KOPT-K1 (cell line): Measurements from ENCODE around the gene CDK7.

Experiments used
- H3K27ac ChIP-seq: fragments of 200-600 bp; sonication (generic); 2 replicates; pipeline ENCODE4 v1.5.1; 2016; ENCODE audit warnings: antibody characterized with exemption, mild to moderate bottlenecking, low read depth, low read length; ENCODE audit not compliant: poor library complexity, severe bottlenecking
- H3K36me3 ChIP-seq: fragments of 200-600 bp; sonication (generic); 2 replicates; pipeline ENCODE4 v1.5.1; 2017; ENCODE audit warnings: antibody characterized with exemption, mild to moderate bottlenecking, low read length, moderate library complexity; ENCODE audit not compliant: insufficient read depth
- H3K9me3 ChIP-seq: fragments of 200-600 bp; sonication (generic); 2 replicates; pipeline ENCODE4 v1.5.1; 2017; ENCODE audit warnings: antibody characterized with exemption, low read length, mild to moderate bottlenecking; ENCODE audit not compliant: insufficient read depth, poor library complexity, severe bottlenecking

The CDK7 gene

DNA sequence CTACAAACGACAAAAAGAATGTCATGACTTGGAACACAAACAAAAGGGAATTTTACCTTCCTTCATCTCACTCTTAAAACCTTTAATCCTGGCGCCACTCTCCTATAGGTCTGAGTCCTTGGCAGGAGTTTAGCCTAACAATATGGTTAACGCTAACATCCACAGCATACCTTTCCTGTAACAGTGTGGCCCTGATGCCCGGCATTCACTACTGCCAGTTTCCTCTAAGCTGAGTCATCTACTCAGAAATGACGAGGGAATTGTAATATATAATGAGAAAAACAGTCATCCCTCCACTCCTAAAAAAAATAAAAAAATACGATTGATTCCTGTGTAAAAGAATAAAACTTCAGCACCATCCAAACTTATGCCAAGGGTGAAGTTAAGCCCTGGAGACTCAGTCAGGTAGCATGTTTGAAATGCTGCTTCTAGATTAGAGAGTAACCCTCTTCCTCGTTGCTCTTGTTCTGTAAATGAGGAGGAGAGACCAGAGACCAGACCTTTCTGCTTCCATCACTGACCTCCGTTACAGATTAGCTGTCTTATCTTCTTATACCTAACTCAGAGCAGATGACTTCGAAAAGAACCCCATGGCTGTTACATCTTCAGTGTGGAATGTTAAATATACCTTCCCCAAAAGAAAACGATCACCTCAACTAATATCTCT is 60.5 kb downstream of the CDK7 start:
- H3K27ac ChIP-seq = no peak overlapping the region
- no peaks in the 10 kb centered on the region for H3K36me3 ChIP-seq
- no peaks in the 10 kb centered on the region for H3K9me3 ChIP-seq

DNA sequence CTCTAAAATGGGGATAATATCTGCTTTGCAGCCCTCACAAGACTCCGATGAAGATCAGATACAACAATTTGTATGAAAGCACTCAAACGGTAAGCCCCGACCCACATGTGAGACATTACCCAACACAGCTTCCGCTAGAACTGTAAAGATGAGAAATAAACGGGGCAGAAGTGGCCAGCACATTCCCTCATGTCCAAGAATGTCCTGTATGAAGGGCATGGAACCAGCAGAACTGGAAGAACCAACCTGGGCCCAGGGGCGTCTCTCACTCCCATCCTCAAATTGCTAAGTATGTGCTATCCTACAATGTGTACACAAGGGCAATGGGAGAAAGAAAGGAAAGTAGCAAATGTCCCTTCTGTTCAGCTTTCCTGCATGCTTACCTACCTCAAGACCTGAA is 64.9 kb downstream of the CDK7 start:
- Histone ChIP-seq H3K9me3 (no peaks in the 10 kb centered on the region), H3K27ac (no peak overlapping the region), H3K36me3 (no peaks in the 10 kb centered on the region)

DNA sequence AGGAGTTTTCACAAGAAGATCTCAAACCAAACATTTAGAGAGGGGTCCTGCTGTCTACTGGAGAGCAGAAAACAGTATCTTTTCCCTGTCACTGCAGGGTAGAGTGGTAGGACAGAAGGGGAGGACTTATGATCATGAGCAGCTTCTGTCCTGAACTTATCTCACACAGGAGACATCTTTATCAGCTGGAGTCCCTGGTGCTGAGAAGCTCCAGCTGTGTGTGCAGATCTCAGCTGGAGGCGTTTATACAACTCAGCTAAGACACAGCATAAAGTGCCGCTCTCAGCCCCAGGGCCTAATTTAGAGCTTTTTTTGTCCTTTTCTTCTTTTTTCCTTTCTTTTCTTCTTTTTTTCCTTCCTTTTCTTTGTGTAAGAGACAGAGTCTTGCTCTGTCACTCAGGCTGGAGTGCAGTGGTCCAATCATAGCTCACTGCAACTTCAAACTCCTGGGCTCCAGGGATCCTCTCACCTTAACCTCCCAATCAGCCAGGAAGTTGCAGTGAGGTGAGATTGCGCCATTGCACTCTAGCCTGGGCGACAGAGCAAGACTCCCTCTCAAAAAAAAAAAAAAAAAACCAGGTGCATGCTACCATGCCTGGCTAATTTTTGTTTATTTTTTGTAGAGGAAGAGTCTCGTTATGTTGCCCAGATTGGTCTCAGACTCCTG is 66.0 kb downstream of the CDK7 start:
- Histone ChIP-seq H3K27ac (no peak overlapping the region), H3K36me3 (no peaks in the 10 kb centered on the region), H3K9me3 (peaks cover 4% of the 10 kb centered on the region)

DNA sequence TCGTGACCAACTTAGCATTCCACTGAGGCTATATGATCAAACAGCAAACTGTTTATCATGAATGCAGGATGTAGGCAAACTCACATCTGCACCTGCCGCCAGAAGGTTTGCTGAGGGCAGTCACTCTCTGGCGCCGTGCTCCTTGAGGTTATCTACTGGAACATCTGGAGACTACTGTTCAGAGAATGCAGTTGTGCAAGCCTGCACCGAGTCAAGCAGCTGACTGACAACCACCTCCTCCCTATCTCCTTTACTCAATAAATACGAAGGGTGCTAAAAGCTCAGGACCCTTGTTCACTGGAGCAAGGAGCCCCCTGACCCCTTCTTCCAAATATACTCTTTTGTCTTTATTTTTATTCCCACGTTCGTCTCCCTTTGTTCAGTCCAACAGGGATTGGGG is 70.8 kb downstream of the CDK7 start:
- Histone ChIP-seq H3K9me3 (peaks cover 21% of the 10 kb centered on the region), H3K36me3 (peaks cover 19% of the 10 kb centered on the region; the same call in 1 of the 2 replicates), H3K27ac (no peak overlapping the region)

DNA sequence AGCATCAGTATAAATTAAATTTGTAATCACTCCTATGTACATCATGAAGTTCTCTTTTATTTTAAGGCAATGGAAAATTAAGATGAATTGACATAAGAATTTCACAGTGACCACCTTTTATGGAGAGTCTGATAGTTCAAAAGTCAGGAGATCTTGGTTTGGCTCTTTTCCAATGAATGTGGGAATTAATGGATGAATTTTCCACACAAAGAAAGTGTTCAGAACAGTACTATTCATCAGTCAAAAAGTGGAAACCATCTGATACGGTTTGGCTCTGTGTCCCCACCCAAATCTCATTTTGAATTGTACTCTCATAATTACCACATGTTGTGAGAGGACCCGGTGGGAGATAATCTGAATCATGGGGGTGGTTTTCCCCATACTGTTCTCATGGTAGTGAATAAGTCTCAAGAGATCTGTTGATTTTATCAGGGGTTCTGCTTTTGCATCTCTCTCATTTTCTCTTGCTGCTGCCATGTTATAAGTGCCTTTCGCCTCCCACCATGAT is 73.4 kb downstream of the CDK7 start:
- H3K9me3 ChIP-seq = peaks cover 22% of the 10 kb centered on the region
- no peak overlapping the region for H3K27ac ChIP-seq
- H3K36me3 ChIP-seq = peaks cover 27% of the 10 kb centered on the region

DNA sequence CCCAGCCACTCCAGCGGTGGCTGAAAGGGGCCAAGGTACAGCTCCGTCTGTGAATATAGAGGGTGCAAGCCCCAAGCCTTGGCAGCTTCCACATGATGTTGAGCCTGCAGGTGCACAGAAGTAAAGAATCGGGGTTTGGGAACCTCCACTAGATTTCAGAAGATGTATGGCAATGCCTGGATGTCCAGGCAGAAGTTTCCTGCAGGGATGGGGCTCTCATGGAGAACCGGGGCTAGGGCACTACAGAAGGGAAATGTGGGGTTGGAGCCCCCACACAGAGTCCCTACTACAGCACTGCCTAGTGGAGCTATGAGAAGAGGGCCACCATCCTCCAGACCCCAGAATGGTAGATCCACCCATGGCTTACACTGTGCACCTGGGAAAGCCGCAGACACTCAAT is 74.7 kb downstream of the CDK7 start:
- peaks cover 22% of the 10 kb centered on the region for H3K9me3 ChIP-seq
- no peak overlapping the region for H3K27ac ChIP-seq
- H3K36me3 ChIP-seq = peaks cover 34% of the 10 kb centered on the region

DNA sequence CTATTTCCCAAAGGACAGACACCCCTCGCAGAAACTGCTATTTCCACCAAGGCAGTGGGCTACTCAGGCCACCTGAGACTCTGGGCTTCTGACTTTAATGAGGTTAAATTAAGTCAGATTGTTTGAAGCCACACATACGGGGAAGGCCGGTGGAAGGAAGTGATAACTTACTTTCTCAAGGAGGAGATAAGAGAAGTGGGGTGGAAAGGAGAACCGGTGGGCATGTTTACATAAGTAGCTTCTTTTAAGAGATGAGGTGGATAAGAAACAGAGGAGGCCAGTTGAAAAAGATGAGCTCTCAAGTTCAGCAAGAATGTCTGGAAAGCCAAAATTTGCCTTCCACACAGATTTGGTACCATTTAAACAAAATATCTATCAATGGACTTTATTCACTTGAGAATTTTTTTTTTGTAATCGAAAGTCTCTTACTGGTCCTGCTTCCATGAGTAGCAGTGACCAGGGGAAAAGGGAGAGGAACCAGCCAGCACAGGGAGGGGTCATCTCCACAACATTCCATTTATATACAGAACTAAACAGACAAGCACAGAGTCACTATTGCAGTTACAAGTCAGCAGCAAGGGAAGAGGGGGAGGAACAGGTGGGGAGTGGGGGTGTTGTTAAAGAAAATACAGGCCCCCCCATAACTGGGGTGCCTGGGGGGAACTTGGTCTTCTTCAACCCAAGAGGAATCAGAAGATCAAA is 77.9 kb downstream of the CDK7 start:
- H3K27ac ChIP-seq = no peak overlapping the region
- H3K9me3 ChIP-seq = peaks cover 17% of the 10 kb centered on the region
- peaks cover 38% of the 10 kb centered on the region for H3K36me3 ChIP-seq

DNA sequence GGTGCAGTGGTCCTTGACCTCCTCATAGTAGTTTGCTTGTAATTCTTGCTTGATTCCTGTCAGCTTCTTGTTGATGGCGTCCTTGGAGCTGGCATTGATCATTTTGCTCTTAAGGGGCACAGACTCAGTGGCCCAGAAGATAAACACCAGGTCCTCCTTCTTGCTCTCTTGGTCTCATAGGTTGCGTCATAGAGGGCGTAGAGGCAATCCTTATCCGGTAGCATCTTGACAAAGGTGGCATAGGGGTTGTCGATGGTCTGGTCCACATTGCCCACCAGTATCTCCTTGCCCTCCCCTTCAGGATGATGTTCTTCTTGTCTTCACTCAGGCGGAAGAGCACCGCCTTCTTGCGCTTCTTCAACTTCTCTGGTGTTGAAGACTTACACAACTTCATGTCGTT is 78.7 kb downstream of the CDK7 start:
- H3K9me3 ChIP-seq = peaks cover 17% of the 10 kb centered on the region
- peaks cover 34% of the 10 kb centered on the region for H3K36me3 ChIP-seq
- no peak overlapping the region for H3K27ac ChIP-seq

DNA sequence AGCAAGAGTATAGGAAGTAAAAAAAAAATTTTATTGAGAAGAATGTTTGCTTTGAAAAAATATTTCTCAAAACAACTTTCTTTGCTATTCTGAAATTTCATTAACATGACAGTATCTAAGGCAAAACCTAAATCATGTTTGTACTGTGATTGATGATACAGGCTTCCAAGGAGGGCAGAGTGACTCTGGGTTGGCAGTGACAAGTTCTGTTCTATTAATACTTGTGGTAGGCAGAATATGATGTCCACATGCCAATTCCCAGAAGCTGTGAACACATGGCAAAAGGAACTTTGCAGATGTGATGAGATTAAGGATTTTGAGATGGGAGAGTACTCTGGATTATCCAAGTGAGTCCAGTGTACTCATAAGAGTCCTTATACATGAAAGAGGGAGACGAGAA is 81.3 kb downstream of the CDK7 start:
- Histone ChIP-seq H3K36me3 (peaks cover 18% of the 10 kb centered on the region), H3K27ac (no peak overlapping the region), H3K9me3 (no peaks in the 10 kb centered on the region)

DNA sequence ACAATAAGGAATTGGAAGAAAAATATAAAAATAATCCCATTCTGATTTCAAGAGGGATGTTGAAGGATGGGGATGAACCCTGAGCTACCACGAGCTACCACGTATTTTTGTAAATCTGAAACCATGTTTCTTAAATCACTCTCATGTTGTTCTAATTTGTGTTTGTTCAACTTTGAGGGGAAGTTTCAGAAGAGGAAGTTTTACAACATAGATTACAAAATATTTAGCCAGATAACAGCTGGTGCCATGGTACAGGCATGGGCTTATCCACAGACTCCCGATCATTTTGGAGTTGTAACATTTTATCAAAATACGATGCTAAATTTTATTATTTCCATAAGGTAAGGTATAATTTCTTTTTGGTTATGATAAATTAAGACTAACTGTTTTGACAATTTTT is 82.7 kb downstream of the CDK7 start:
- Histone ChIP-seq H3K36me3 (peaks cover 18% of the 10 kb centered on the region), H3K9me3 (no peaks in the 10 kb centered on the region), H3K27ac (no peak overlapping the region)

DNA sequence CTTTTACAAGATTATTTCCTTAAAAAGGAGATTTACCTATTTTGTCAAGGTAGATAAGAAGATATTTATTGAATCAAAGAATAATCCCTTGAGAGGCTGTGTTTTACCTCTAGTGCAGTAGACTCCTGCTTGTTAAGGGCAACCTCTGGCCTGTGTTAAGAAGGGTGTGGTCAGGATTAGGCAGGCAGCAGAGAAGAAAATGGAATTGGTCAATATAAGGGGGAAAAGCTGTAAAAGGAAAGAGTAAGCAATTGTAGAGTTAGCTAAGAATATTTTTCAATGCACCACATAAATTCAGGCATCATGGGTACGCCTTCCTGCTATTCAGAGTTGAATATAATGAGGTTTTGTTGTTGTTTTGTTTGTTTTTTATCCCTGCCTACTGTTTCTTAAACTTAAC is 91.7 kb downstream of the CDK7 start:
- Histone ChIP-seq H3K9me3 (no peaks in the 10 kb centered on the region), H3K27ac (no peak overlapping the region), H3K36me3 (no peaks in the 10 kb centered on the region)
